GM12801 (cell line): Measurements from ENCODE around the gene ZDHHC18.

Source experiments
- TF ChIP-seq, protein P1 (sequence below): IDR thresholded peaks from one replicate; pipeline ENCODE4 v1.5.1; 2011; ENCODE audit warnings: control low read depth; ENCODE audit not compliant: insufficient read length; ENCODE audit errors: extremely low read depth

Gene ZDHHC18

DNA sequence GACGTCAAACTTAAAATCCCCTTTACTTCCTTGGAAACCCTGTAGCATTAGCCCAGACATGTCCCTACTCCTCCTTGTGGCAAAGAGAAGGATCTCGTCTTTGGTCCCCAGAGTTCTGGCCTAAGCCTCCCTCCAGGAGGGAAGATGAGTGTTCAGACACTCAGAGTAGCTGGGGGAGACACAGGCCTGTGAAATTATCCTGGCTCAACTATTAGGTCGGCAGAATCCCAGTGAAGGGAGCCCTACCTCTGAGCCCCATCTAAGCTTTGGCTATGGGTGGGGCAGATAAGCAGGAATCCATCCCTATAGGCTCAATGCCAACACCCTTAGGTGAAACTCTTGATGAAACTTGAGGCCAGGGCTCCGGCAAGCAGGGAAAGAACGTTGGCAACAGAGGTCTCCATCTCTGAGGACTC, 34.8 kb downstream of the ZDHHC18 start:
- TF ChIP-seq, protein P1, sequence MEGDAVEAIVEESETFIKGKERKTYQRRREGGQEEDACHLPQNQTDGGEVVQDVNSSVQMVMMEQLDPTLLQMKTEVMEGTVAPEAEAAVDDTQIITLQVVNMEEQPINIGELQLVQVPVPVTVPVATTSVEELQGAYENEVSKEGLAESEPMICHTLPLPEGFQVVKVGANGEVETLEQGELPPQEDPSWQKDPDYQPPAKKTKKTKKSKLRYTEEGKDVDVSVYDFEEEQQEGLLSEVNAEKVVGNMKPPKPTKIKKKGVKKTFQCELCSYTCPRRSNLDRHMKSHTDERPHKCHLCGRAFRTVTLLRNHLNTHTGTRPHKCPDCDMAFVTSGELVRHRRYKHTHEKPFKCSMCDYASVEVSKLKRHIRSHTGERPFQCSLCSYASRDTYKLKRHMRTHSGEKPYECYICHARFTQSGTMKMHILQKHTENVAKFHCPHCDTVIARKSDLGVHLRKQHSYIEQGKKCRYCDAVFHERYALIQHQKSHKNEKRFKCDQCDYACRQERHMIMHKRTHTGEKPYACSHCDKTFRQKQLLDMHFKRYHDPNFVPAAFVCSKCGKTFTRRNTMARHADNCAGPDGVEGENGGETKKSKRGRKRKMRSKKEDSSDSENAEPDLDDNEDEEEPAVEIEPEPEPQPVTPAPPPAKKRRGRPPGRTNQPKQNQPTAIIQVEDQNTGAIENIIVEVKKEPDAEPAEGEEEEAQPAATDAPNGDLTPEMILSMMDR, result no peak

- TF ChIP-seq, protein P1, result no peak
Observed at GRCh38 chr1:26861889-26862378, 35.4 kb downstream of the ZDHHC18 start.

DNA sequence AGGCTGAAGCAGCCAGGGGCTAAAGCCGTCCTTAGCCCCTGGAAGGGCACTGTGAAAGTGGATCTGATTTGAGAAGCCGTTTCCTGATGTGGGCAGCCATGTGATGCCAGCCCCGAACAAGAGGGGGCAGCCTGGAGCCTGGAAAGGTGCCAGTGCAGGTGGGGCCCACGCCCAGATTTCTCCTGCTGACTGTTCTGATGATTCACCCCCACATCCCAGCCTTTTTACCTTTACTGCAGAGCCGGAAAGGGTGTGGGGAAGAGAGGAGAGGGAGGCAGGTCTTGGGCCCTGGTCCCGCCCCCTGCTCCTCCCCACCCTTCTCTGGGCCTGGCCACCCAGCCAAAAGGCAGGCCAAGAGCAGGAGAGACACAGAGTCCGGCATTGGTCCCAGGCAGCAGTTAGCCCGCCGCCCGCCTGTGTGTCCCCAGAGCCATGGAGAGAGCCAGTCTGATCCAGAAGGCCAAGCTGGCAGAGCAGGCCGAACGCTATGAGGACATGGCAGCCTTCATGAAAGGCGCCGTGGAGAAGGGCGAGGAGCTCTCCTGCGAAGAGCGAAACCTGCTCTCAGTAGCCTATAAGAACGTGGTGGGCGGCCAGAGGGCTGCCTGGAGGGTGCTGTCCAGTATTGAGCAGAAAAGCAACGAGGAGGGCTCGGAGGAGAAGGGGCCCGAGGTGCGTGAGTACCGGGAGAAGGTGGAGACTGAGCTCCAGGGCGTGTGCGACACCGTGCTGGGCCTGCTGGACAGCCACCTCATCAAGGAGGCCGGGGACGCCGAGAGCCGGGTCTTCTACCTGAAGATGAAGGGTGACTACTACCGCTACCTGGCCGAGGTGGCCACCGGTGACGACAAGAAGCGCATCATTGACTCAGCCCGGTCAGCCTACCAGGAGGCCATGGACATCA, 36.5 kb downstream of the ZDHHC18 start, which contains the start of gene SFN:
Gene SFN, plus strand, starts transcription at position 369 of the 904 bp plus-strand sequence. Its CDS starts 64 bp downstream, at position 433.
- TF ChIP-seq, protein P1, result no peak

- TF ChIP-seq, protein P1, result no peak
Observed at GRCh38 chr1:26863685-26864077, 37.2 kb downstream of the ZDHHC18 start.

GRCh38 chr1:26864610-26865480, 38.4 kb downstream of the ZDHHC18 start:
- TF ChIP-seq, protein P1, result no peak

DNA sequence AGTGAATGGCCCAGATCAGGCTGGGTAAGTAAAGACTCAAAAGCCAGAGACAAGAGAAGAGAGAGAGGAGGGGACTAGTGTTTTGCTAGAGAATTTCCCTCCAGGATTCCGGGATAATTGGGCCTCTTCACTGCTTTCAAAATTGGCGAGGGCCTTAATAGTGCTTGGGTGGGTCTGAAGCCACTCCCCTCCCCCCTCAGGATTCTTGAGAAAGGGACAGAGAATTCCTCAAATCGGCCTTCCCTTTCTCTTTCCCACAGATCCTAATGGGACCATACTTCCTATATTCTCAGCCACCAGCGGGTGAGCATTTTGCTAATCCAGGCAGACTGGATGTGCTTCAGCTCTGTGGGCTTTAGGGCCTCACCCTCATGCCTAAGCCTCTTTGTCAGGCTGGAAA, 48.4 kb downstream of the ZDHHC18 start:
- TF ChIP-seq, protein P1, result no peak

DNA sequence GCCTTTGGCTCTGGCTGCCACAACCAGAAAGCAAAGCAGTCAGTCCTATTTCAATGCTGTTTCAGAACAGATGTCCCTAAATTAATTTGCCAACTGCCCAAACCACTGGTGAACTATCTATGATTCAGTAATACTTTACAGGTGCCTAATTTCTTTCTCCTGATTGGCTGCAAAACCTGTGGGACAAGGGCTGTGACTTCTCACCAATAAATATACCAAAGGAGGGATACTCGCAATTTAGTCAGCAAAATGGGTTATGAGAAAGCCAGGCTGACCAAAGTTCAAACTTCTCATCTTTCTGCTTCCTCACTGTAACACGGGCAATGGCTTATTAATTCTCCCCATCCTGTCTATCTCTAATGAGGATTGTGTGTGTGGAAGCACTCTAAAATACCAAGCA, 50.8 kb downstream of the ZDHHC18 start:
- TF ChIP-seq, protein P1, result no peak
